K562 (cell line): Measurements from ENCODE around the gene ACOT7. TPM values are rescaled to one million over a fixed set of nuclear protein-coding genes. Genes with fewer than 3 reads are reported as not detected.

ENCODE experiments used
- ATAC-seq: fragments of 200-7000 bp; cut with Tn5 transposase; 3 replicates; pipeline ENCODE4 v1.9.1; 2020; ENCODE audit warnings: moderate library complexity
- BruUV-seq: library from RNA; stranded (reverse); fragments of 400-500 nt; replicated peaks from 2 replicates; lab custom pipeline; 2021; lab: Mats Ljungman, UMichigan
- CTCF ChIA-PET: fragments of 300-600 bp; formaldehyde crosslinking; extraction: SDS; loops from one replicate; lab custom pipeline; 2021; ENCODE audit warnings: low intra/inter-chr PET ratio; lab: Yijun Ruan, JAX
- POLR2A ChIA-PET: fragments of 300-600, 350-650 bp; sonication (Branson Sonifier 250); formaldehyde crosslinking; extraction: SDS; loops from one replicate; lab custom pipeline; 2021; ENCODE audit warnings: antibody characterized with exemption, inconsistent platforms; lab: Yijun Ruan, JAX
- DNase-seq, 4 experiments: peaks; one replicate each; pipeline versions ENCODE4 v3.0.0 to v3.0.0-alpha.2; 2011 to 2018; ENCODE audit warnings: low spot score in 3 of 4, mixed read lengths in 3 of 4; ENCODE audit errors: extremely low read depth in 1 of 4
- FAIRE-seq: peaks from 2 replicates; lab custom pipeline; 2011; peaks lifted over from hg19 to GRCh38; lab: Jason Lieb, UNC
- H2AFZ ChIP-seq: 2 replicates; pipeline ENCODE4 v1.6.0; 2011; ENCODE audit warnings: low read depth, low read length, control low read depth, inconsistent platforms
- H3K27ac ChIP-seq: fragments of 200-600 bp; 3 replicates; pipeline ENCODE4 v1.8.0; 2011; ENCODE audit warnings: low read depth, mild to moderate bottlenecking, control low read depth, inconsistent platforms, low read length, moderate library complexity, mixed read lengths; ENCODE audit errors: extremely low read depth
- H3K27me3 ChIP-seq, 2 experiments: fragments of 300-600 bp in 1 of 2; 2 replicates in 1 of 2; 3 replicates in 1 of 2; pipeline versions ENCODE4 v1.6.0 to v1.8.0; 2011; ENCODE audit warnings: inconsistent platforms in 2 of 2, low read length in 2 of 2, mild to moderate bottlenecking in 1 of 2, mixed read lengths in 1 of 2, moderate library complexity in 1 of 2; ENCODE audit not compliant: control insufficient read depth in 2 of 2, insufficient read depth in 2 of 2
- H3K36me3 ChIP-seq: fragments of 300-600 bp; 3 replicates; pipeline ENCODE4 v1.8.0; 2011; ENCODE audit warnings: mild to moderate bottlenecking, low read length, inconsistent platforms; ENCODE audit not compliant: control insufficient read depth, insufficient read depth
- H3K4me1 ChIP-seq, 2 experiments: fragments of 200-600 bp in 1 of 2; replicated peaks in 1 of 2; 2 replicates in 1 of 2; 3 replicates in 1 of 2; pipeline versions ENCODE4 v1.5.1 to v1.8.0; 2011; ENCODE audit warnings: inconsistent platforms in 2 of 2, low read length in 2 of 2, mild to moderate bottlenecking in 1 of 2, mixed read lengths in 1 of 2, moderate library complexity in 1 of 2; ENCODE audit not compliant: control insufficient read depth in 2 of 2, insufficient read depth in 2 of 2
- H3K4me2 ChIP-seq: 2 replicates; pipeline ENCODE4 v1.6.1; 2011; ENCODE audit warnings: low read length, control low read depth, inconsistent platforms, mixed read lengths; ENCODE audit not compliant: insufficient read depth
- H3K4me3 ChIP-seq: fragments of 200-600 bp; sonication (generic), shearing (Covaris generic); 2 replicates; pipeline ENCODE4 v1.5.1; 2016; ENCODE audit warnings: control low read depth, inconsistent platforms
- H3K79me2 ChIP-seq: fragments of 200-600 bp; 3 replicates; pipeline ENCODE4 v1.8.0; 2011; ENCODE audit warnings: low read length, inconsistent platforms; ENCODE audit not compliant: control insufficient read depth, insufficient read depth
- H3K9ac ChIP-seq, 2 experiments: 2 replicates each; pipeline versions ENCODE4 v1.6.0 to v1.6.1; 2011; ENCODE audit warnings: low read depth in 2 of 2, low read length in 2 of 2, control low read depth in 1 of 2, inconsistent platforms in 1 of 2, mild to moderate bottlenecking in 1 of 2, mixed read lengths in 1 of 2; ENCODE audit not compliant: insufficient read depth in 1 of 2
- H3K9me1 ChIP-seq: one replicate; pipeline ENCODE4 v1.6.0; 2011; ENCODE audit warnings: inconsistent platforms, mild to moderate bottlenecking, low read length, moderate library complexity; ENCODE audit not compliant: control insufficient read depth, insufficient read depth
- H3K9me3 ChIP-seq: replicated peaks from 2 replicates; pipeline ENCODE4 v1.5.1; 2011; ENCODE audit warnings: low read depth, low read length, inconsistent platforms; ENCODE audit not compliant: control insufficient read depth, insufficient read depth
- H4K20me1 ChIP-seq: replicated peaks from 2 replicates; pipeline ENCODE4 v1.6.1; 2011; ENCODE audit warnings: low read length, inconsistent platforms, mixed read lengths; ENCODE audit not compliant: control insufficient read depth, insufficient read depth
- GABPB1 ChIP-seq: sonication (generic); formaldehyde crosslinking; IDR thresholded peaks from 2 replicates; pipeline ENCODE4 v1.8.0; 2022; ENCODE audit warnings: mild to moderate bottlenecking, missing genetic modification reagents
- ZNF124 ChIP-seq: sonication (generic); formaldehyde crosslinking; IDR thresholded peaks from 2 replicates; pipeline ENCODE4 v1.8.1; 2022; ENCODE audit warnings: missing genetic modification reagents
- WGBS: fragments of 100-300 bp; shearing (Covaris generic); methylation state at CpG from one replicate; pipeline ENCODE4 v1.1.6; 2016; ENCODE audit warnings: low coverage, mixed read lengths; ENCODE audit not compliant: insufficient coverage; ENCODE audit errors: missing lambda C conversion rate; 5-methylcytosine and 5-hydroxymethylcytosine counted together
- in situ Hi-C: fragments of 300-500 bp; cut with MboI; formaldehyde crosslinking; loops from 4 replicates; pipeline ENCODE4 v1.15.0; 2018; ENCODE audit warnings: inconsistent platforms, mixed read lengths
- intact Hi-C: fragments of 100-400 bp; cut with micrococcal nuclease; formaldehyde crosslinking; loops from 2 replicates; pipeline ENCODE4 v1.14.2; 2022
- polyA plus RNA-seq, 8 experiments: library from polyadenylated mRNA; depleted of rRNA in 4 of 8; stranded (reverse) in 5 of 8; unstranded in 3 of 8; fragments of >200 nt; fragmentation: Nextera tagmentation in 2 of 8; fragmentation: Illumina TruSeq in 1 of 8; extraction: Ambion mirVana in 2 of 8; extraction: Trizol in 1 of 8; gene quantifications; 2 replicates each; pipeline versions ENCODE4 v1.2.1 to v1.2.3, GENCODE V29; 2011 to 2014; ENCODE audit warnings: inconsistent platforms in 1 of 8, missing spikeins in 1 of 8
- total RNA-seq, 7 experiments: library from RNA; depleted of rRNA in 6 of 7; stranded (reverse); fragments of >200 nt in 6 of 7; fragmentation: Illumina TruSeq in 2 of 7; extraction: Trizol in 2 of 7; gene quantifications; 2 replicates each; pipeline versions ENCODE4 v1.2.1 to v1.2.3, GENCODE V29; 2011 to 2021; ENCODE audit warnings: low replicate concordance in 1 of 7
- TF ChIP-seq, protein P1 (sequence below), 3 experiments: fragments of 200-800 bp in 1 of 3; fragments of 250-450 bp in 1 of 3; fragments of 450-650 bp in 1 of 3; sonication (Bioruptor Pico) in 1 of 3; sonication (Bioruptor generic) in 1 of 3; formaldehyde crosslinking in 1 of 3; IDR thresholded peaks; 2 replicates each; pipeline versions ENCODE4 v1.6.1 to v1.8.0; 2016 to 2022; ENCODE audit warnings: mild to moderate bottlenecking in 2 of 3, missing genetic modification characterization in 2 of 3, missing compliant biosample characterization in 1 of 3, moderate library complexity in 1 of 3

Gene ACOT7
- total and polyA plus RNA-seq, 9 of the 15 experiments (the other 6 are each of a cell fraction or from before 2014, with no cell fraction given): 7.0 to 92.6 (median 37.2) TPM

DNA sequence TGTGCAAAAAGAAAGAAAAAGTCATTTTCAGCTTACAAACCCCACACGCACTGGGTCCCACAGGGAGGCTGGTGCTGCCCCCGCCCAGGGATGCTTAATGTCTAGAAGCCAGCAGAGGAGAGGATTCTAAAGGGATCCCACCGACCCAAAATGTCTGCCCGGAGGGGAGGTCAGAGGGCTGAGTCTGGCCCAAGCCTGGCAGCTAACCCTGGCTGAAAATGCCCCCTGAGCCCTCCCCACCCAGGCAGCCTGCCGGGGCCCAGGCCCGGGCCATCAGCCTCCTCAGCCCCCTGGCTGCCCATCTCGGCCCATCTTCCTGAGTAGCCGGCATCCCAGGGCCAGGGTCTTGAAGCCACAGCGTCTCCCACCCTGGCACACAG is 33.5 kb downstream of the ACOT7 start:
- CTCF ChIA-PET: interaction anchor here (1.6 kb wide), 1 partner anchor 44 kb away, joined by 5 read pairs; no protein-coding TSS in a partner anchor
- intact Hi-C loops: no loop called here
- ATAC-seq (peak; percentile 11; the same call in 2 of the 3 replicates), DNase-seq (no peak), FAIRE-seq (no peak)
- Histone ChIP-seq H3K36me3 (no peaks in the 10 kb centered on the region), H3K27ac (peak overlapping the region; percentile 69; the same call in 1 of the 3 replicates), H3K4me1 (peaks cover 31 to 42% of the 10 kb centered on the region in 2 experiments), H3K79me2 (peaks cover 4% of the 10 kb centered on the region; the same call in 1 of the 3 replicates), H3K9ac (peak overlapping the region in 1 of 2 experiments; percentile 68; a peak in 2 of 4 replicates), H4K20me1 (peaks cover 3% of the 10 kb centered on the region; the same call in 1 of the 2 replicates), H3K9me1 (no peaks in the 10 kb centered on the region), H3K9me3 (no peaks in the 10 kb centered on the region), H2AFZ (no peak overlapping the region; the same call in 1 of the 2 replicates), H3K4me2 (peak overlapping the region; percentile 78; the same call in 1 of the 2 replicates), H3K4me3 (no peak overlapping the region), H3K27me3 (no peaks in the 10 kb centered on the region)
- POLR2A ChIA-PET: interaction anchor here (0.6 to 1.6 kb wide), 8 partner anchors 9 to 66 kb away, joined by 3 to 6 read pairs (median 4); no protein-coding TSS in a partner anchor
- in situ Hi-C loops: no loop called here
- TF ChIP-seq, protein P1, sequence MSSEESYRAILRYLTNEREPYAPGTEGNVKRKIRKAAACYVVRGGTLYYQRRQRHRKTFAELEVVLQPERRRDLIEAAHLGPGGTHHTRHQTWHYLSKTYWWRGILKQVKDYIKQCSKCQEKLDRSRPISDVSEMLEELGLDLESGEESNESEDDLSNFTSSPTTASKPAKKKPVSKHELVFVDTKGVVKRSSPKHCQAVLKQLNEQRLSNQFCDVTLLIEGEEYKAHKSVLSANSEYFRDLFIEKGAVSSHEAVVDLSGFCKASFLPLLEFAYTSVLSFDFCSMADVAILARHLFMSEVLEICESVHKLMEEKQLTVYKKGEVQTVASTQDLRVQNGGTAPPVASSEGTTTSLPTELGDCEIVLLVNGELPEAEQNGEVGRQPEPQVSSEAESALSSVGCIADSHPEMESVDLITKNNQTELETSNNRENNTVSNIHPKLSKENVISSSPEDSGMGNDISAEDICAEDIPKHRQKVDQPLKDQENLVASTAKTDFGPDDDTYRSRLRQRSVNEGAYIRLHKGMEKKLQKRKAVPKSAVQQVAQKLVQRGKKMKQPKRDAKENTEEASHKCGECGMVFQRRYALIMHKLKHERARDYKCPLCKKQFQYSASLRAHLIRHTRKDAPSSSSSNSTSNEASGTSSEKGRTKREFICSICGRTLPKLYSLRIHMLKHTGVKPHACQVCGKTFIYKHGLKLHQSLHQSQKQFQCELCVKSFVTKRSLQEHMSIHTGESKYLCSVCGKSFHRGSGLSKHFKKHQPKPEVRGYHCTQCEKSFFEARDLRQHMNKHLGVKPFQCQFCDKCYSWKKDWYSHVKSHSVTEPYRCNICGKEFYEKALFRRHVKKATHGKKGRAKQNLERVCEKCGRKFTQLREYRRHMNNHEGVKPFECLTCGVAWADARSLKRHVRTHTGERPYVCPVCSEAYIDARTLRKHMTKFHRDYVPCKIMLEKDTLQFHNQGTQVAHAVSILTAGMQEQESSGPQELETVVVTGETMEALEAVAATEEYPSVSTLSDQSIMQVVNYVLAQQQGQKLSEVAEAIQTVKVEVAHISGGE (CRISPR knock-in tag; IDR thresholded peaks at IDR 0.05): peak in 1 of 3 experiments; percentile 59; a peak in 1 of 6 replicates
- TF ChIP-seq ZNF124 (no peak), GABPB1 (CRISPR knock-in tag) (0 out of 2 replicates have a peak, but pooled peaks have one; percentile 2)
- WGBS: 51% methylated on average over 8 of the region's 9 CpGs
- no TSS peak for BruUV-seq
